PC-9 (cell line): ENCODE results near the gene NCAPG.

ENCODE experiments used
- CTCF ChIP-seq: fragments of 200-600 bp; sonication (generic); conservative IDR thresholded peaks from 2 replicates; pipeline ENCODE4 v1.6.1; 2017; ENCODE audit warnings: mixed run types, antibody characterized with exemption, mild to moderate bottlenecking, moderate library complexity
- EZH2 ChIP-seq: fragments of 200-600 bp; sonication (generic); IDR thresholded peaks from 2 replicates; pipeline ENCODE4 v1.8.0; 2017; ENCODE audit warnings: antibody characterized with exemption, low read depth

- no peak for TF ChIP-seq CTCF
- no peak for TF ChIP-seq EZH2
Observed at GRCh38 chr4:17814140-17814539, 3.4 kb downstream of the NCAPG start.
